ENCODE measurements around the gene CREB5. TPM values are rescaled to one million over a fixed set of nuclear protein-coding genes. Genes with fewer than 3 reads are reported as not detected.

The CREB5 gene
- total RNA-seq, 1 experiment from 2014 or later = 5.2 TPM

DNA sequence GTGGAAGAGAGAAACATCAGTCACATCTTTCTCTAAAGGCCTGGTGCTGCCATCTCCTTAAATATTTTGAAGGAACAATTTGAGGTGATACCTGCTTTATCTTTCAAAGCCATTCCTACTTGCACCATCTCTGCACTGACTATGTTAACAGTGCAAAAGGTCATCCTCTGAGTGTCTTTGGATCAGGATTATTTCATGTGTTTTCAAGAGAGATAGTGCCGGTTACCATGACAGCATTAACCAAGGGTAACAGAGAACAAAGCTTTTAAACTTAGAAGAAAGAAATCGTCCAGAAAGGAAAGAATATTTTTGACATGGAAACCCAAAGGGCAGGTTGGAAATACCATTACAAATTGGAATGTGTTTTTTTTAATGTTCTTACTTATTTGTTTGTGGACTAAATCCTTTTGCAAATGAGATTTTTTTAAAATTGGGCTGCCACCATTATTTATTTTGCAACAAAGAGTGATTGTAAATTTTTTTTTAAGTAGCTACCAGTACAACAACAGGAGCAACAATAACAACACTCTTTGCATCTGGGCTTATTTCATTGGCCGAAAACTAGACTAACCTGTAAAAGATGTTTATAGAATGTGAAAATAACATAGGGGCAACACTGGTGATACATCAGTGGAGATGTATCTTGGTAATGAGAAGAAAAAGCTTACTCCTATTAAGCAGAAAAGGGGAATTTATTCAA lies 234.2 kb downstream of the CREB5 start:
- no peaks in the 10 kb centered on the region for H3K36me3 ChIP-seq (ENCODE audit: low read depth, low read length)
- no TSS peak for BruUV-seq (replicated peaks)
- ATAC-seq (no peak), DNase-seq (no peak)
- no peaks in the 10 kb centered on the region for H3K27me3 ChIP-seq (ENCODE audit: low read length)
- H3F3A ChIP-seq (ENCODE audit: low read length, unreplicated experiment) = no peaks in the 10 kb centered on the region
- no peaks in the 10 kb centered on the region for H3K9me2 ChIP-seq (replicated peaks; ENCODE audit: low read length)
- H2AFZ ChIP-seq (ENCODE audit: low read length) = no peak overlapping the region
- no peak overlapping the region for H3K27ac ChIP-seq (ENCODE audit: low read length)
- H3K4me1 ChIP-seq (ENCODE audit: insufficient read depth, low read length) = peaks cover 11% of the 10 kb centered on the region
- no peaks in the 10 kb centered on the region for H4K20me1 ChIP-seq (ENCODE audit: low read length)
- CTCF ChIA-PET = no interaction called here
- H3K79me2 ChIP-seq (ENCODE audit: low read length) = no peaks in the 10 kb centered on the region
- intact Hi-C loops (cut with micrococcal nuclease) = no loop called here
- POLR2A ChIA-PET (ENCODE audit: unreplicated experiment) = no interaction called here
- no peaks in the 10 kb centered on the region for H3K9me3 ChIP-seq (ENCODE audit: low read length)
- TF ChIP-seq EZH2phosphoT487 (IDR thresholded peaks at IDR 0.05; ENCODE audit: borderline replicate concordance, low read length) = no peak
- TF ChIP-seq, protein P1, sequence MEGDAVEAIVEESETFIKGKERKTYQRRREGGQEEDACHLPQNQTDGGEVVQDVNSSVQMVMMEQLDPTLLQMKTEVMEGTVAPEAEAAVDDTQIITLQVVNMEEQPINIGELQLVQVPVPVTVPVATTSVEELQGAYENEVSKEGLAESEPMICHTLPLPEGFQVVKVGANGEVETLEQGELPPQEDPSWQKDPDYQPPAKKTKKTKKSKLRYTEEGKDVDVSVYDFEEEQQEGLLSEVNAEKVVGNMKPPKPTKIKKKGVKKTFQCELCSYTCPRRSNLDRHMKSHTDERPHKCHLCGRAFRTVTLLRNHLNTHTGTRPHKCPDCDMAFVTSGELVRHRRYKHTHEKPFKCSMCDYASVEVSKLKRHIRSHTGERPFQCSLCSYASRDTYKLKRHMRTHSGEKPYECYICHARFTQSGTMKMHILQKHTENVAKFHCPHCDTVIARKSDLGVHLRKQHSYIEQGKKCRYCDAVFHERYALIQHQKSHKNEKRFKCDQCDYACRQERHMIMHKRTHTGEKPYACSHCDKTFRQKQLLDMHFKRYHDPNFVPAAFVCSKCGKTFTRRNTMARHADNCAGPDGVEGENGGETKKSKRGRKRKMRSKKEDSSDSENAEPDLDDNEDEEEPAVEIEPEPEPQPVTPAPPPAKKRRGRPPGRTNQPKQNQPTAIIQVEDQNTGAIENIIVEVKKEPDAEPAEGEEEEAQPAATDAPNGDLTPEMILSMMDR (conservative IDR thresholded peaks at IDR 0.05; ENCODE audit: low read depth, low read length) = no peak
- no peak for TF ChIP-seq EZH2 (IDR thresholded peaks at IDR 0.05; ENCODE audit: low read length, unreplicated experiment)
- H3K4me3 ChIP-seq (ENCODE audit: low read length) = no peak overlapping the region
- H3K9ac ChIP-seq (ENCODE audit: low read length) = no peak overlapping the region
- no peak overlapping the region for H3K4me2 ChIP-seq (ENCODE audit: low read length)

DNA sequence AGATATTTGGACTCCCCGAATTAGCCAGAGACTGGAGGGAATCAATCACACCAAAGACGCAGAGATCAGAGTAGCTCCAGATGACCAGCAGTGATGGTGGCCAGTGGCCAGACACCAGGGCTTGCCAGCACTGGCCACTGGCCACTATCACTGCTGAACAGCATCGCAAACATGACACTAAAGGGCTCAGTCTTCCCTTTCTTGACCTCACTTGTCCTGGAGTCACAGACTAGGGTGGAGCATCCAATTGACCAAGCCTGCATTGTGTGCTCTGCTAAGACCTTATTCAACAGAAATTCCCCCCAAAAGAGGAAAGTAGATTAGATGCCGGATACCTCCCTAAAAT lies 234.7 kb downstream of the CREB5 start:
- Histone ChIP-seq H3K27me3 (ENCODE audit: low read length) (no peaks in the 10 kb centered on the region), H3K79me2 (ENCODE audit: low read length) (no peaks in the 10 kb centered on the region), H3K9me2 (replicated peaks; ENCODE audit: low read length) (no peaks in the 10 kb centered on the region), H3K27ac (ENCODE audit: low read length) (no peak overlapping the region), H2AFZ (ENCODE audit: low read length) (no peak overlapping the region), H3K4me3 (ENCODE audit: low read length) (no peak overlapping the region), H3K9me3 (ENCODE audit: low read length) (no peaks in the 10 kb centered on the region), H3K4me2 (ENCODE audit: low read length) (no peak overlapping the region), H3K4me1 (ENCODE audit: insufficient read depth, low read length) (peaks cover 7% of the 10 kb centered on the region), H3F3A (ENCODE audit: low read length, unreplicated experiment) (no peaks in the 10 kb centered on the region), H3K36me3 (ENCODE audit: low read depth, low read length) (no peaks in the 10 kb centered on the region), H3K9ac (ENCODE audit: low read length) (no peak overlapping the region), H4K20me1 (ENCODE audit: low read length) (no peaks in the 10 kb centered on the region)
- TF ChIP-seq EZH2phosphoT487 (IDR thresholded peaks at IDR 0.05; ENCODE audit: borderline replicate concordance, low read length) (no peak), EZH2 (IDR thresholded peaks at IDR 0.05; ENCODE audit: low read length, unreplicated experiment) (no peak)
- TF ChIP-seq, protein P1 (conservative IDR thresholded peaks at IDR 0.05; ENCODE audit: low read depth, low read length) = no peak
- CTCF ChIA-PET = no interaction called here
- BruUV-seq (replicated peaks) = no TSS peak
- ATAC-seq = no peak
- POLR2A ChIA-PET (ENCODE audit: unreplicated experiment) = no interaction called here
- intact Hi-C loops (cut with micrococcal nuclease) = no loop called here
- DNase-seq = no peak

DNA sequence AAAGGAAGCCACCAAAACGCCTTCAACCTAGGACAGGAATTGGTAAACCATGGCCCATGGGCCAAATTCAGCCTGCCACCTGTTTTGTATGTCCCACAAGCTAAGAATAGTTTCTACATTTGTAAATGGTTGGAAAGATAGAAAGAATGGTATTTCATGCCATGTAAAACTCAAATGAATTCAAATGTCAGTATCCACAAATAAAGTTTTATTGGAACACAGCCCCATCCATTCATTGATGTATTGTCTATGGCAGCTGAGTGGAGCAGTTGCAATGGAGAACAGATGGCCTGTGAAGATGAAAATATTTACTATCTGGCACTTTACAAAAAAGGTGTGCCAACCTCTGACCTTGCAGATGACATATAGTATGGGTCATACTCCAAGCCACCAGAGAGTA lies 236.9 kb downstream of the CREB5 start:
- no peak overlapping the region for H3K27ac ChIP-seq (ENCODE audit: low read length)

More for the DNA sequence above, 236.9 kb downstream of the CREB5 start:
- ATAC-seq (no peak), DNase-seq (no peak)
- no peaks in the 10 kb centered on the region for H3K9me2 ChIP-seq (replicated peaks; ENCODE audit: low read length)
- H4K20me1 ChIP-seq (ENCODE audit: low read length) = no peaks in the 10 kb centered on the region
- BruUV-seq (replicated peaks) = no TSS peak
- H3K9ac ChIP-seq (ENCODE audit: low read length) = no peak overlapping the region
- intact Hi-C loops (cut with micrococcal nuclease) = no loop called here
- H3K79me2 ChIP-seq (ENCODE audit: low read length) = no peaks in the 10 kb centered on the region
- TF ChIP-seq EZH2phosphoT487 (IDR thresholded peaks at IDR 0.05; ENCODE audit: borderline replicate concordance, low read length) = no peak
- TF ChIP-seq, protein P1 (conservative IDR thresholded peaks at IDR 0.05; ENCODE audit: low read depth, low read length) = no peak
- no peak for TF ChIP-seq EZH2 (IDR thresholded peaks at IDR 0.05; ENCODE audit: low read length, unreplicated experiment)
- H3K36me3 ChIP-seq (ENCODE audit: low read depth, low read length) = no peaks in the 10 kb centered on the region
- no peak overlapping the region for H3K4me3 ChIP-seq (ENCODE audit: low read length)
- POLR2A ChIA-PET (ENCODE audit: unreplicated experiment) = no interaction called here
- H3K9me3 ChIP-seq (ENCODE audit: low read length) = no peaks in the 10 kb centered on the region
- no peaks in the 10 kb centered on the region for H3K27me3 ChIP-seq (ENCODE audit: low read length)
- CTCF ChIA-PET = no interaction called here
- no peaks in the 10 kb centered on the region for H3K4me1 ChIP-seq (ENCODE audit: insufficient read depth, low read length)
- no peaks in the 10 kb centered on the region for H3F3A ChIP-seq (ENCODE audit: low read length, unreplicated experiment)
- no peak overlapping the region for H2AFZ ChIP-seq (ENCODE audit: low read length)
- no peak overlapping the region for H3K4me2 ChIP-seq (ENCODE audit: low read length)

Measured in PC-3 (cell line).